ENCODE results near the gene TEC. TPM values are rescaled to one million over a fixed set of nuclear protein-coding genes. Genes with fewer than 3 reads are reported as not detected.

Gene TEC
- total and polyA plus RNA-seq, 10 donors: 1.9 to 15.3 (median 7.2) TPM

GRCh38 chr4:48184882-48185281, 84.8 kb downstream of the TEC start:
- H3K4me1 ChIP-seq: peaks cover 0 to 7% (median 3%) of the 10 kb centered on the region in 6 donors
- TF ChIP-seq CTCF (IDR thresholded peaks at IDR 0.05 in 8 of 11, conservative IDR thresholded peaks at IDR 0.05 in 3 of 11) (no peak), POLR2A (IDR thresholded peaks at IDR 0.05) (no peak), POLR2AphosphoS5 (IDR thresholded peaks at IDR 0.05) (no peak)
- no peaks in the 10 kb centered on the region for H3K27me3 ChIP-seq (replicated peaks in 1 of 7)
- DNase-seq: no peak
- 90 to 94% (median 92%) methylated on average over 3 of the region's 3 CpGs for WGBS, 5 donors
- H3K9me3 ChIP-seq: no peaks in the 10 kb centered on the region
- H3K27ac ChIP-seq: no peak overlapping the region
- no peak overlapping the region for H3K4me3 ChIP-seq
- H3K36me3 ChIP-seq: no peaks in the 10 kb centered on the region
- intact Hi-C loops (cut with DNase I; ENCODE audit: low total_unique reads): no loop called here

- no peak for DNase-seq
Observed at GRCh38 chr4:48180234-48180633, 89.4 kb downstream of the TEC start.

GRCh38 chr4:48178931-48179330, 90.7 kb downstream of the TEC start:
- Histone ChIP-seq H3K36me3 (peaks cover 0 to 8% (median 0%) of the 10 kb centered on the region in 6 donors), H3K9me3 (peaks cover 0 to 14% (median 0%) of the 10 kb centered on the region in 8 donors), H3K27me3 (replicated peaks in 1 of 7) (no peaks in the 10 kb centered on the region), H3K4me3 (no peak overlapping the region), H3K4me1 (peaks cover 0 to 8% (median 0%) of the 10 kb centered on the region in 6 donors), H3K27ac (no peak overlapping the region)
- TF ChIP-seq POLR2A (IDR thresholded peaks at IDR 0.05): no peak
- no peak for TF ChIP-seq POLR2AphosphoS5 (IDR thresholded peaks at IDR 0.05)
- no peak for TF ChIP-seq CTCF (IDR thresholded peaks at IDR 0.05 in 8 of 11, conservative IDR thresholded peaks at IDR 0.05 in 3 of 11)
- 71 to 87% (median 79%) methylated on average over 4 of the region's 4 CpGs for WGBS, 5 donors
- DNase-seq: no peak
- intact Hi-C loops (cut with DNase I; ENCODE audit: low total_unique reads): no loop called here

More at GRCh38 chr4:48180234-48180633, 89.4 kb downstream of the TEC start:
- no peak for TF ChIP-seq POLR2A (IDR thresholded peaks at IDR 0.05)
- no peak for TF ChIP-seq POLR2AphosphoS5 (IDR thresholded peaks at IDR 0.05)
- no peak for TF ChIP-seq CTCF (IDR thresholded peaks at IDR 0.05 in 8 of 11, conservative IDR thresholded peaks at IDR 0.05 in 3 of 11)
- H3K27ac ChIP-seq: no peak overlapping the region
- peaks cover 0 to 7% (median 0%) of the 10 kb centered on the region in 6 donors for H3K4me1 ChIP-seq
- H3K4me3 ChIP-seq: no peak overlapping the region
- peaks cover 0 to 14% (median 0%) of the 10 kb centered on the region in 8 donors for H3K9me3 ChIP-seq
- H3K27me3 ChIP-seq (replicated peaks in 1 of 7): no peaks in the 10 kb centered on the region
- H3K36me3 ChIP-seq: peaks cover 0 to 2% (median 0%) of the 10 kb centered on the region in 6 donors
- intact Hi-C loops (cut with DNase I; ENCODE audit: low total_unique reads): no loop called here

GRCh38 chr4:48175806-48176205, 93.8 kb downstream of the TEC start:
- H3K4me3 ChIP-seq: no peak overlapping the region
- H3K36me3 ChIP-seq: peaks cover 0 to 8% (median 0%) of the 10 kb centered on the region in 6 donors
- peaks cover 0 to 19% (median 0%) of the 10 kb centered on the region in 6 donors for H3K4me1 ChIP-seq
- no peaks in the 10 kb centered on the region for H3K27me3 ChIP-seq (replicated peaks in 1 of 7)
- DNase-seq: no peak
- no peak overlapping the region for H3K27ac ChIP-seq
- intact Hi-C loops (cut with DNase I; ENCODE audit: low total_unique reads): no loop called here
- TF ChIP-seq CTCF (IDR thresholded peaks at IDR 0.05 in 8 of 11, conservative IDR thresholded peaks at IDR 0.05 in 3 of 11): no peak
- no peak for TF ChIP-seq POLR2A (IDR thresholded peaks at IDR 0.05)
- no peak for TF ChIP-seq POLR2AphosphoS5 (IDR thresholded peaks at IDR 0.05)
- H3K9me3 ChIP-seq: peaks cover 0 to 14% (median 0%) of the 10 kb centered on the region in 8 donors

Data from spleen (tissue), 11 donors.